ENCODE data around the gene FGFRL1. TPM values are rescaled to one million over a fixed set of nuclear protein-coding genes. Genes with fewer than 3 reads are reported as not detected.
A peak's percentile ranks its signal among the peaks of the same experiment; 100 is the strongest.
"Not testable (repeated sequence)": the region's sequence is repeated elsewhere in the genome, so short reads cannot be mapped to it uniquely, and the experiment has no call there.

The FGFRL1 gene
- total RNA-seq, 1 donor from 2014 or later, result 12.8 TPM

DNA sequence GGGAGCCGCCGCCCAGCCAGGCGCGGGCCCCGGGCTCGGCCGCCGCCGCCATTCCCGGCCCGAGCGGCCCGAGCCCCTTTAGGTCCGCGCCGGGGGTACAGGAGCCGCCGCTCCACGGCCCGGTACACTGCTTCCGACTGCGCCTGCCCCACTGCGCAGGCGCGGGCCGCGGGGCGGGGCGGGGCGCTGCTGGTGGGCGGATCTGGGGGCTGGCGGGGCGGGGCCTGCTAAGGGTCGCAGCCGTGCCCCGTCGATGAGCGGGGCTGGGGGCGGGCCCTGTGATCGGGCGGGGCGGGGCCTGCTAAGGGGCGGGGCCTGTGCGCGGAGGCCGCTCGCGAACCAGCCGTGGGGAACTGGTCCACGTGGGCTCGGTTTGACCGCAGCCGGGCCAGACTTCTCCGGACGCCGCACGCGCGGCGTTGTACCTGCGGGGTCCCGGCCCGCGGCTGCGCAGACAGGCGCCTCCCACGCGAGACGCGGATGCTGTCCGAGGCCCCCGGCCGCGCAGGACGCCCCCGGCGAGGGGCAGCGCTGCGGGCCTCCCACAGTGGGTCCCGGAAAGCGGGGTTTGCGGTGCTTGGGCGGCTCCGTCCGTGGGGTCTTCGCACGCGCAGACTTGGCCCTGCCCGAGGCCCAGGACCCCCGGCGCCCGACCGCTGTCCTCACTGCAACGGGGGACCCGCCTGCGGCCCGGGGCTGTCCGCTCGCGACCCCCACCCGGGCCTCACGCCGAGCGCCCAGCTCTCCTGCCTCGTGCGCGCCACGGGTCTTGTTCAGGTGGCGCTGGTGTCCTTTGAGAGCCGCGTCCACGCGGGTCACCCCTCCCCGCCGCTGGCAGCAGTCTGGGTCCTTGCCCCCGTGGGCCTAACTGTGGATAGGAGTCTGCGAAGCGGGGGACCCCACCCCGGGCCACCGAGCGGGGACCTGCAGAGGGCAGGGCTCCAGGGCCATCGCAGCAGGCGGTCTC, 37.7 kb upstream of the FGFRL1 start, which contains the start of gene DGKQ:
DGKQ (minus strand) TSS at position 139 of the 967 bp plus-strand sequence; CDS start at position 52, 87 bp downstream.
- peak; percentile 91 for DNase-seq

DNA sequence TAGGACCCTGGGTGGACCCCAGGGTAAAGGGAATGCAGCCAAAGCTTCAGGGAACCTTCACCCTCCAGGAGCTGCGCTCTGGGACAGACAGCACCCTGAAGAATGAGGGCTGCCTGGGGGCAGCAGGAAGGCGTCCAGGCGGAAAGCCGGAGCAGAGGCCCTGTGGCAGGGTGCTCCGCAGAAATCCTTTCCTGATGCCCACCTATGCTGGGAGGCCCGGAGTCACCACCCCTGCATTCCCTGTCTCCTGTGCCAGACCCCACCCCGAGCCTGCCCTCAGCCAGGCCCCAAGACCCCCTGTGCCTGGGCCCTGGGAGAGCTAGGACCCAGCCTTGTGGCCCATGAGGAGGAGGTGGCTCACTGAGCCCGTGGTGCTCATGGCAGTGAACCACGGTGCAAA, 36.8 kb upstream of the FGFRL1 start:
- no peak for DNase-seq

DNA sequence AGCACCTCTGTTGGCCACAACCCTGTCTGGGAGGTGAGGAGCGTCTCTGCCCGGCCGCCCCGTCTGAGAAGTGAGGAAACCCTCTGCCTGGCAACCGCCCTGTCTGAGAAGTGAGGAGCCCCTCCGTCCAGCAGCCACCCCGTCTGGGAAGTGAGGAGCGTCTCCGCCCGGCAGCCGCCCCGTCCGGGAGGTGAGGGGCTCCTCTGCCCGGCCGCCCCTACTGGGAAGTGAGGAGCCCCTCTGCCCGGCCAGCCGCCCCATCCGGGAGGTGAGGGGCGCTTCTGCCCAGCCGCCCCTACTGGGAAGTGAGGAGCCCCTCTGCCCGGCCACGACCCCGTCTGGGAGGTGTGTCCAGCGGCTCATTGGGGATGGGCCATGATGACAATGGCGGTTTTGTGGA, 35.4 kb upstream of the FGFRL1 start:
- not testable (repeated sequence) for DNase-seq

DNA sequence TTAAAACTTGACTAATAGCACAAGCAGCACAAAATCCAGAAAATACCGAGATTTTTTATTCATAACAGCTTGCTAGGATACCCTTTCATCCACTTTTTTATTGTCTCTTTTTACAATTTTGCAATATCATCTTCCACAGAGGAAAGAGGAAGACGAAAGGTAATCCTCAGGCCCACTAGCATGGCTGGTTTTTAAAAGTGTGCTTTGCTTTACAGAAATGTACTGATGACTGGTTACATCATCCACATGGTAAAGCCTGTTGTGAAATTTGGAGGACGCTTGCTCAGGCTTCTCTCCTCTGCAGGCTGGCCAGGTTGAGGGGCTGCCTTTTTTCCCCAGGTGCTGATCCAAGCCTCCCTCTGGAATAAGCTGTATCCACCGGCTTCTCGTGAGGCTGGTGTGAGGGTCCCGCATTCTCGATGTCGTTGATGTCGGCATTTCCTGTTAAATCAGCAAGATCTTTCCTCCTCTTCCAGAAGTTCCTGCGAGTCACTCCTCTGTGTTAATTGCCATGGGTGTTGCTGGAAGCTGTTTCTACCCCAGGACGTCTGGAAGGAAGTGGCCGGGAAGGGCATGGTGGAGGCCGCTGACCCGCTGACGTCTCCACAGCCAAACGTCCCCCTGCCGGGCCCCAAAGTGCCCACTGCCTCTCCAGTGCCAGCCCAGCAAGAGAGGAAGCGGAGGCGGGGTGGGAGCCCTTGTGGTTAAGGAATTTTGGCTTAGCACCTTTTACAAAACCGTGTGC, 32.3 kb upstream of the FGFRL1 start:
- peak; percentile 58 for DNase-seq

DNA sequence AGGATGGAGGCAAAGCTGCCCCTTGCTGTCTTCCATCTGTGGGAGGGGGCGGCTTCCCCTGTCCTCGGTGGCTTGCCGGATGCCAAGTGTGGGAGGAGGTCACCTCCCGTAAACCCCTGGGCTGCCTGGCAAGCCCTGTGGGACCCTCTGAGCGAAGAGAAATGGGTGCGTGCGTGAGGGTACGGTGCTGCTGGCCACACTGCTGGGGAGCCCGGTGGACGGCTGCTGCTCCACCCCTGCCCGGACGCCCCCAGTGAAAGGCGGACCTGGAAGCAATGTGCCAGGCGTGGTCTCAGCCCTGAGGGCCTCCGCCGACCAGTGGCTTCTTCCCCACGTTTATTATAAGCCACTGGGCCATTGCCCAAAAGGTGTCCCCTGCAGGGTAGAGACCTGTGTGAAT, 29.1 kb upstream of the FGFRL1 start:
- no peak for DNase-seq

DNA sequence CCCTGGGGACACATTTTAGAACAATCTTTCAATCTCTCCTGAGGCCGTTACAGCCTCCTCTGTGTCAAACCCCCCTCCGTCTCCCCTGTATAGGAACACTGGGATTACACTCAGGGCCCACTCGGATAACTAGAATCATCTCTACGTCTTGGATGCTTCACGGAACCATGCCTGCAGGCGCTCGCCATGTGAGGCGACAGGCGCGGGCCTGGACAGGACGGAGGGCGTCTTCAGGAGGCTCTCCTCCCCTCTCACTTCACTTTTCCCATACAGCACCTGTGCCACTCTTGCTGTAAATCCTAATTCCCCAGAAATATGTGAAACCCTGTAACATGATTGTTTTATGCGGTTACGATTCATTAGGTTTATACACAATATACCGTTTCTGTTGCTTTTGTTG, 28.6 kb upstream of the FGFRL1 start:
- no peak for DNase-seq

DNA sequence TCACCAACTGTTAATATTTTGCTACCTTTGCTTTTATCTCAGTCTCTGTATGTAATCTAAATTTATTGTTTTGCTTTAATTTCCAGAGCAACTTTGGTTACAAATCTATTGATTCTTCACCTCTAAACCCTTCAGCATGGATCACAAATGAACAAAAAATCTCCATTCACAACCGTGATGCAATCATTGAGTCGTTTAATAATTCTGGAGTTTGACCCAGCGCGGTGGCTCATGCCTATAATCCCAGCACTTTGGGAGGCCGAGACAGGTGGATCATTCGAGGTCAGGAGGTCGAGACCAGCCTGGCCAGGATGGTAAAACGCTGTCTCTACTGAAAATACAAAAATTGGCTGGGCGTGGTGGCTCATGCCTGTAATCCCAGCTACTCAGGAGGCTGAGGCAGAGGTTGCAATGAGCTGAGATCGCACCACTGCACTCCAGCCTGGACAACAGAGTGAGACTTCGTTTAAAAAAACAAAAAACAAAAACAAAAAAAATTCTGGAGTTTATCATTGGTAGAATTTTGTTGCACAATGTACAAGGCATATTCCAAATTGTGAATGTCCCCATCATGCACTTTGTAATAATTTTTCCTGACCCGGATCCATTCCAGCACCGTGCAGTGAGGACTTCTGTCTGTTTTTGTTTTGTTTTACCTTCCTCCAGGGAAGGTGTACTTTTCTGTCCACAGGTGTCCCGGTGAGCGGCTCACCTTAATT, 26.9 kb upstream of the FGFRL1 start:
- no peak for DNase-seq

DNA sequence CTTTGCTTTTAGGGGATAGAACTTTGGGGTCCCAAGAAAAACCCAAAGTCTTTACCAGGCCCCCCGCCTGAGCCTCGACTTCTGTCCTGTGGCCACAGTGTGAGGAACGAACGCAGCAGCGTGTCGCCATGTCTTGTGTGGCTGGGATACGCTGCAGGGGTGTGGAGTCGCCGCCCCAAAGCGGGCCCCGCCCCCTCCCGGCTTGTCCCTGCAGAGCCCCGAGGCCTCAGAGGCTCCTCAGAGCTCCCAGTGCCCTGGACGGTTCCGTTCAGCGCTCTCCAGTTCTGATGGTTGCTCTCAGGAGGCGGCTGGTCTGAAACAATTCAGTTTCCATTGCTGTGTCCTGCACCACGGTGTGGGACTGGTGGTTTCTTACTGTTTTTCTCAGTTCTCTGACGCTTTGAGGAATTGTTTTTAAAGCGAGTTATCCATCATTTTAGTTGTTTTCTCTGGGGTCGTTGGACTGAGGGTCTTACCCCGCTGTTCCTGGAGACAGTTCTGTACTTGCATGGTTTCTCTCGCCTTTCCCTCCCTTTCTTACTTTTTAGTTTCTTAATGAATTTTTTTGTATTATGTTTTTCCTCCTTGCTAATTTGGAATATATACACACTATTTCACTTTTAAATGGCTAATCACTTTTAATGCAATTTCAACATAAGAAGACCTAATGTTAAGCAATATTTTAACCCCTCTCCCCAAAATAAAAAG, 26.1 kb upstream of the FGFRL1 start:
- no peak for DNase-seq

DNA sequence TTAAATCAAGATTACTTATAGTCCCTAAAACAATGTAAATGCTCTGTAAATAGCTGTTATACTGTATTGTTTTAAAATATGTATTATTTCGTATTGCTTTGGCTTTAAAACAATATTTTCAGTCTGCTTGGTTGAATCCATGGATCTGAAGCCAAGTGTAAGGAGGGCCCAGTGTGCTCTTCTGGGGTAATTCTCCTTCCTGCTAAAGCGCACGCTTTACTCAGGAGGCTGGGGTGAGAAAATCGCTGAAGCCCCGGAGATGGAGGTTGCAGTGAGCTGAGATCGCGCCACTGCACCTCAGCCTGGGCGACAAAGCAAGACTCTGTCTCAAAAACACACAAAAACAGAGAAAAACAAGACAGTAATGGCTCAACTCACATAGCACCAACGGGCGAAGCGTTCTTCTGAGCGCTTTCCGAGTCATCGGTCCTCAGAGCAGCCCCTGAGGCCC, 25.0 kb upstream of the FGFRL1 start:
- no peak for DNase-seq

DNA sequence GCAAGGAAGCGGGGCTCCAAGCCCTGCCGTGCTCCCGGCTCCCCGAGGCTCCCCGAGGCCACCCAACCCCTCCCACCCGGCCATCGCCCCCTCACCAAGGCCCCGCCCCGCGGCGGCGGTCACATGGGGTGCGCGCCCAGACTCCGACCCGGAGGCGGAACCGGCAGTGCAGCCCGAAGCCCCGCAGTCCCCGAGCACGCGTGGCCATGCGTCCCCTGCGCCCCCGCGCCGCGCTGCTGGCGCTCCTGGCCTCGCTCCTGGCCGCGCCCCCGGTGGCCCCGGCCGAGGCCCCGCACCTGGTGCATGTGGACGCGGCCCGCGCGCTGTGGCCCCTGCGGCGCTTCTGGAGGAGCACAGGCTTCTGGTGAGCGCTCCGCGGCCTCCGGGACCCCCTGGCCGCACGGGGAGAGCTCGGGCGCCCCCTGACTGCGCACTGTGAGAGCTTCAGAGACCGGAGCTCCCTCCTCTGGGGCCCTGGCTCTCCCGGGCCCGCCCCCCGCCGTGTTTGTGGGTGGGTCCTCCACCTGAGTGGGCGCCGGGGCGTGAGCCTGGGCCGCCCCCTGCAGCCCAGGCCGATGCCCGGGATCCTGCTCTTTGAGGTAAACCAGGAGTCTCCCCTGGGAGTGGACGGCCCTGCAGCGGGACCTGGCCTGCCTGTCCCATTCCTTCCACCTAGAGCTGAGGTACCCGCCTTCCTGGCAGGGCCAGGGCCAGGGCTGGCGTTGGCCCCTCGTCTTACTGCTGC, 24.4 kb upstream of the FGFRL1 start, which contains the start of gene IDUA:
IDUA (plus strand) TSS at position 166 of the 745 bp plus-strand sequence; CDS start at position 207, 41 bp downstream.
- DNase-seq, result peak; percentile 83

DNA sequence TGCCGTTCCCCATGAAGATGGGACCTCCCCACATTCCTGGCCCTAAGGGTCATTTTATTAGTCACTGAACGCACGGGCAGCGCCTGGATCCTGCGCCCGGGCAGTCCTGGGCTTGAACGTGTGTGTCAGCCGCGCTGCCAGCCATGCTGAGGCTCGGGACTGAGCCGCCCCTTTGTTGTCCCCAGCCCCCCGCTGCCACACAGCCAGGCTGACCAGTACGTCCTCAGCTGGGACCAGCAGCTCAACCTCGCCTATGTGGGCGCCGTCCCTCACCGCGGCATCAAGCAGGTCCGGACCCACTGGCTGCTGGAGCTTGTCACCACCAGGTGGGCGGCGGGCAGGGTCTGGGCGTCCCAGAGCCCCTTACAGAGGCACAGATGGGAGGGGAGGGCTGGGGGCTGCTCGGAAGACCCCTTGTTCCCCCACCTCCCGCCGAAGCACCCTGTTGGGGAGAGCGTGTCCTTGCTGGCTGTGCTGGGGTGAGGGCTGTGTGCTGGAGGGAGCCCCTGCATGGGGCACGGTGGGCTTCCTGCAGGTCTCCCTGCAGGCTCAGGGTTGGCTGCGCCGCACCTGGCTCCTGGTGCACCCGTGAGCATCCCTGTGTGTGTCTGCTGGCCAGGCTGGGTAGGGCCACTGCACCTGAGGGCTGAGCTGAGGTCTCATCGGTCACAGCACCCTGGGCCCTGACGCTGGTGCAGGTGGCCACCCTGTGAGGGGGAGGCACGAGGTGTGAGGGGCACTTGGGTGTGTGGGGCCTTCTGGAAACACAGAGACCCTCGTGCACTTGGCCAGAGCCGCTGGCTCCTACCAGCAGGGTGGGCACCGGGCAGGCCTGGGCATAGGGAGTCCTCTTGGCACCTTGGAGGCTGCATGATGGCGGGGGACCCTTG, 23.6 kb upstream of the FGFRL1 start:
- peak; percentile 50 for DNase-seq

DNA sequence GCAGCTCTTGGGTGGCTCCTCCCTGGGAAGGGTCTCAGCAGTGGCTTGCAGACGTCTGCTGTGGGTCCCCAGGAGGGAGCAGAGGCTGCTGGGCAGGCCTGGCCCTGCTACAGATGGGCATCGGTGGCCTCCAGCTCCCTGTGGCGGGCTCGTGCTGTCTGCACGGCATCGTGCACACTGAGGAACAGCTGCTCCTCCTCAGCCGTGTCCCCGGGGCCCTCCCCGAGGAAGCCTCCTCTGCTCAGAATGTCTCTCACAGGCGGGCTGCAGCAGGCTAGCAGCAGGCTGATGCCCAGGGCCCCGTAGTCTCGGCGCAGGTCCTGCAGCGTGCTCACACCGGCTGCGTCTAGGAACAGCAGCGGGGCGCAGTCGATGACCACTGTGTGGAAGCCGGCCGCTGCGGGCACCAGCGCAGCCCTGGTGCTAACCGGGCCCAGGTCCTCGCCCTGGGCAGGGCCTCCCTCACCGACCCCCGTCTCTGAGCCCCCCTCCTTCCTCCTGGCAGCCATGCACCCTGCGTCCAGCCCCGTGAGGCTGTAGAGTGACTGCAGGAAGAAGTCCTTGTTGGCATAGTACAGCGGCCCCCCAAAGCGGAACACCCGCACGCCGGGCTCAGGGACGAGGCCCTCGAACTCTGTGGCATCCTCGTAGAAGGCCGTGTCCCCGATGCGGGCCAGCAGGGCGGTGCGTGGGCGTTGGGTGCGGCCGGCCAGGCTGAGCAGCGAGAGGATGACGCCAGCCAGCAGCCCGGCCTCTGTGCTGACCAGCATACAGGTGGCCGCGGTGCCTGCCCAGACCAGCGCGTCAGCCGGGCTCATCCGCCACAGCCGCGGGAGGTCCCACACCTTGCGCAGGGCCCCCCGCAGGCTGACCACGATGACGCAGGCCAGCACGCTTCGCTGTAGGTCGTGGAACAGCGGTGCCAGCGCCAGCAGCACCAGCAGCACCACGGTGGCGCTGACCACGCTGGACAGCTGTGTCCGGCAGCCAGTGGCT, 22.4 kb upstream of the FGFRL1 start:
- DNase-seq, result no peak

DNA sequence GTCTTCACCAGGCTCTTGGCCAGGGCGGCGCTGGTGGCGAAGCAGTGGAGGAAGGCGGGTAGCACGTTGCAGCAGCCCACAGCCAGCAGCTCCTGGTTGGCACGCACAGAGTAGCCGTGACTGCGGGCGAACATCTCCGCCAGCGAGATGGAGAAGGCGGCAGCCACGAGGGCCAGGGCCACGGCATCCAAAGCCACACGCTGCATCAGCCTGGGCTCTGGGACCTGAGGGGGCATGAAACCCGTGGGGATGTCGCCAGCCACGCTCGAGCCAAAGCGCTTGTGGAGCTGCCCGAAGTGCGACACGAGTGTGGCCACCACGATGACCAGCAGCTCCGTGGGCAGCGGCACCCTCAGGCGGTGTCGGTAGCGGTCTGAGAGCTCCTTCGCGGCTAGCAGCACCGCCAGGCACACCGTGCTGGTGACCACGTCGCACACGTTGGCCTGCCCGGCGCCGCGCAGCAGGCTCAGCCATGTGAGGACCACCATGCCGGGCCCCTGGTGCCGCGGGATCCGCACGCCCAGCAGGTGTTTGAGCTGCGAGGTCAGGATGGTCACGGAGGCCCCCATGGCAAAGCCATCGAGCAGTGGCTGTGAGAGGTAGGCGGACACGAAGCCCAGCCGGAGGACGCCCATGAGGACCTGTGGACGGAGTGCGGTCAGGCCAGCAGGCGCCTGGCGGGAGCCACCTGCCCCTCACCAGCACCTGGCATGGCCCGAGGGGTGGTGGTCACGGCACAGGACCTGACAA, 21.5 kb upstream of the FGFRL1 start:
- no peak for DNase-seq

DNA sequence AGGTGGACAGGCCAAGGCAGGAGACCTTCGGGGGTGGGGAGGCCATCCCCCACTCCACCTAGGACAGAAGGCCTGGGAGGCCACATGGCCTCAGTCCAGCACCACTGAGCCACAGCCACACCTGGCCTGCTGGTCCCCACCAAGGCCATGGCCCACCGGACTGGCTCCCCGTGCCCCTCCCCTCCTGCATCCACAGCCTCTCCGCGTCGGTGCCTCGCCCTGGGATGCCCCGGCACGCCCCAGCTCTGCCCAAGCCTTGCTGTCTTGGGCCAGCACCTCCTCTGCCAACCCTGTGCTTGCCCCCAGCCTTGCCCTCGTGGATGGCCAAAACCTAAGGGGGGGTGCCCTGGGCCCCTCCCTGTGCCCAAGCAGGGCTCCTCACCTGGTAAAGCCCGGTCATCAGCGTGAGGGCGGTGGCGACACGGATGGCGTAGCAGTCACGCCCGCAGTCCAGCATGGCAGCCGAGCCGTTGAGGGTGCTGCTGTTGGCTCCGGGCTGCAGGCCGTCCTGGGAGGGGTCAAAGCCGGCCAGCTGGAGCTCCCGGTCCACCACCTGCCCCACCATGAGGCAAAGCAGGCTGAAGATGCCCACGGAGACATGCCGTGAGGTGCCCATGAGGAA, 20.6 kb upstream of the FGFRL1 start:
- no peak for DNase-seq

DNA sequence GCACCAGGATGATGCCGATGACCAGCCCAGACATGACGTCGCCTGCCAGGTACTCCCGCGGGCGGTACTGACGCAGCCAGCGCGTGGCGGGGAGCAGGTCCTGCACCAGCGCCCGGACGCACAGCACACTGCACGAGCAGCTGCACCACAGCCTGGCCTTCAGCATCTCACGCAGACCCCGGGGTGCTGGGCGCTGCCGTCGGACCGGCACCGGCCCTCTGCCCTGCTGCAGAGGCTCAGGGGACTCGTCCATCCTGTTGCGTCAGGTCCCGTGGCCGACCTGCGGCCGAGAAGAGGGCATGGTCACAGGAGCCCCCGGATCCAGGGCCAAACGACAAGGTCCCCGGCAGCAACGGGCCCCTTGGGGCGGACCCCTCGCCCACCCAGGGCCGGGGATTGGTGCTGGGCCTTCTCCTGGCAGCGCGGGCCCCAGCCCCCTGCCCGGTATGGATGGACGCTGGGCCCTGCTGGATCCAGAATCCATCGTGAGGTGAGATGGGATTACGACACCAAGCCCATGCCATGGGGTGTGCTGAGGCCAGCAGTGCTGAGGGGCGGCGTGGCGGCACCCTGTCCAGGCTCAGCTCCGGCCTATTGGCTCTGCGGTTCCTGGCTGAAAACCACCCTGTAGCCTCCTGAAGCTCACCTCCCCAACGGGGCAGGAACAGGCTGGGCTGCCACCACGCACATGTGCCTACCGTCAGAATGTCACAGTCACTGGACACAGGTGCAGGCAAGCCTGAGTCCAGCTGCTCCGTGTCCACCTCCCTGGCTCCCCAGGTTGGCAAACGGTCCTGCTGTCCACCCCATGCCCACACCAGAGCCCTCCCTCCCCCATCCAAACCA, 19.8 kb upstream of the FGFRL1 start:
- no peak for DNase-seq

DNA sequence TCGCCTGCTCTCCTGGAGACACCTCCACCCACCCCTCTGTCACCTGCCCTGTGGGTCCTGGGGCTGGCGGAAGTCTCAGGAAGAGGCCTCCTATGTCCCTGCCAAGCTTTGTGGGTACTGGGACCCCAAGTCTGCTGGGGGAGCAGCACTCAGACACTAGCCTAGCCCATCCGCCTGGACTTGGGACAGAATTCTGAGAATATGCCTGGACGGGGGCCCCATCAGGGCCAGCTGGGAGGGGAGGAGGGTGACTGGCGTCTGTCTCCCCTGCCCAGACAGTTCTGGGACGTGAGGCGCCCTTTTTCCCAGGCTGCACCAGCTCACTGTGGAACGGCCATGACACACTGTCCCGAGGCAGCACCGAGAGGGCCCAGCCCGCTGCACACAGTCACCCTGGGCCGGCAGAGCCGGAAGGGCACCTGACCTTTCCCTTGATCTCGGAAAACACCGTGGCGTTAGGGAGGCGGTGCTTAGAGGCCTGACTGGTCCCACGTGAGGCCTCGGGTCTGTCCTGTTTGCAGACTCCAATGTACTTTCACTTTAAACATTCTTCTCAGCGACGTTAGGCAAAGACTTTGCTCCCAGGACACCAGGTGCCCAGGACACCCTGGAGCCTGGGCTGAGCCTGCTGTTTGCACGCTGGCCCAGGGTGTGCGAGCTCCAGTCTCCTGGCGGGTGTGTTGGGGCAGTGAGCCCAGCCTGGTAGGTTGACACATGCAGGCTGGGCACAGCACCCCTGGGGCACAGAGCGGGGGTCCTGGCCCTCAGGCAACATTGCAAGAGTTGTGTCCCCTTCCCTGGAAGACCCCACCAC, 18.9 kb upstream of the FGFRL1 start:
- peak; percentile 82 for DNase-seq

All from dermis blood vessel endothelial cell (primary cell).